HG02678 (cell line): ENCODE data around the gene ELMO1.
A peak's percentile ranks its signal among the peaks of the same experiment; 100 is the strongest.

Experiments used
- ATAC-seq: cut with Tn5 transposase; IDR thresholded peaks from one replicate; pipeline ENCODE4 v1.9.1; 2021; ENCODE audit warnings: mild to moderate bottlenecking, moderate library complexity; ENCODE audit not compliant: unreplicated experiment

Gene ELMO1, protein sequence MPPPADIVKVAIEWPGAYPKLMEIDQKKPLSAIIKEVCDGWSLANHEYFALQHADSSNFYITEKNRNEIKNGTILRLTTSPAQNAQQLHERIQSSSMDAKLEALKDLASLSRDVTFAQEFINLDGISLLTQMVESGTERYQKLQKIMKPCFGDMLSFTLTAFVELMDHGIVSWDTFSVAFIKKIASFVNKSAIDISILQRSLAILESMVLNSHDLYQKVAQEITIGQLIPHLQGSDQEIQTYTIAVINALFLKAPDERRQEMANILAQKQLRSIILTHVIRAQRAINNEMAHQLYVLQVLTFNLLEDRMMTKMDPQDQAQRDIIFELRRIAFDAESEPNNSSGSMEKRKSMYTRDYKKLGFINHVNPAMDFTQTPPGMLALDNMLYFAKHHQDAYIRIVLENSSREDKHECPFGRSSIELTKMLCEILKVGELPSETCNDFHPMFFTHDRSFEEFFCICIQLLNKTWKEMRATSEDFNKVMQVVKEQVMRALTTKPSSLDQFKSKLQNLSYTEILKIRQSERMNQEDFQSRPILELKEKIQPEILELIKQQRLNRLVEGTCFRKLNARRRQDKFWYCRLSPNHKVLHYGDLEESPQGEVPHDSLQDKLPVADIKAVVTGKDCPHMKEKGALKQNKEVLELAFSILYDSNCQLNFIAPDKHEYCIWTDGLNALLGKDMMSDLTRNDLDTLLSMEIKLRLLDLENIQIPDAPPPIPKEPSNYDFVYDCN

GRCh38 chr7:37448636-37449361, at the start of gene ELMO1:
ELMO1 (minus strand) TSS chr7:37448864; CDS start chr7:37342690, 106,174 bp downstream.
- ATAC-seq: peak; percentile 96

GRCh38 chr7:37497576-37497975, 48.9 kb upstream of the ELMO1 start:
- no peak for ATAC-seq

DNA sequence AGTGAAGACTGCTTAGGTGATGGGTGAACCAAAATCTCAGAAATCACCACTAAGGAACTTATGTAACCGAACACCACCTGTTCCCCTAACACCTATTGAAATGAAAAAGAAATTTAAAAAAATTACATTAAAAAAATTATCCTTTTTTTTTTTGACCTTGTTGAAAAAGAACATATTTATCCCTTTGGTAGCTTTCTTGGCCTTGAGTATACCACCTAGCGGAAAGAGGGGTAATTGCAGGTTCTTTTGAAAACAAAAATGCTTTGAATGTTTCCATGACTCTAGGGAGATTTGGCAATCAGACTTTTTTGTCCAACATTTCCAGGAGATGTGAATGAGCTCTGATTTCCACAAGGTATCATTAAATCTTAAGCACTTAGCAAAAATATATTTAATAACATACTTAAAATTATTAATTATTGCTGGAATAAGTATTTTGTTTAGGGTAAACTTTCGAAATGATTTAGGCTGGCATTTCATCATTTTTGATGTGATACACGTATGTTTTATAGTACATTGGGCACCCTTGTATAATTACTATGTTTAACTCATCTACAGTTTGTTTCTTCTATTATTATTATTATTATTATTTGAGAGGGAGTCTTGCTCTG, 47.0 kb upstream of the ELMO1 start:
- ATAC-seq: no peak

GRCh38 chr7:37494926-37495325, 46.3 kb upstream of the ELMO1 start:
- no peak for ATAC-seq

DNA sequence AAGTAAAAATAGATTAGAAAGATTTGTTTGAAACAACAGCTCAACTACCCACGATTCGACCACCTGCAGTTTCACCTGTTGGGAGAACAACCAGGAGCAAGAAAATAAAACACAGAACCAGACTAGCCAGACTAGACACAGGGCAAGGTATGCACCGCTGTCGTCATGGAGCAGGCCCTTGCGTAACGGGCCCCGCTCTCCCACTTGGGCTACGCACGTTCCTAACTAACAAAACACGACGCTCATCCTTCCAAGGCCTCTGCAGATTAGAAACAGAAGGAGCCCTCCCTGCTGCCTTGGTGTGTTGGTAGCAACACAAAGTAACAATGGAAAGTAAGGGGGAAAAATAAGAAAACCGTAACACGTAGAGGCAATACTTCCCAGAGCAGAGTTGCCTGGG, 45.1 kb upstream of the ELMO1 start:
- no peak for ATAC-seq

GRCh38 chr7:37493123-37493522, 44.5 kb upstream of the ELMO1 start:
- no peak for ATAC-seq

GRCh38 chr7:37491919-37492694, 43.4 kb upstream of the ELMO1 start:
- no peak for ATAC-seq

DNA sequence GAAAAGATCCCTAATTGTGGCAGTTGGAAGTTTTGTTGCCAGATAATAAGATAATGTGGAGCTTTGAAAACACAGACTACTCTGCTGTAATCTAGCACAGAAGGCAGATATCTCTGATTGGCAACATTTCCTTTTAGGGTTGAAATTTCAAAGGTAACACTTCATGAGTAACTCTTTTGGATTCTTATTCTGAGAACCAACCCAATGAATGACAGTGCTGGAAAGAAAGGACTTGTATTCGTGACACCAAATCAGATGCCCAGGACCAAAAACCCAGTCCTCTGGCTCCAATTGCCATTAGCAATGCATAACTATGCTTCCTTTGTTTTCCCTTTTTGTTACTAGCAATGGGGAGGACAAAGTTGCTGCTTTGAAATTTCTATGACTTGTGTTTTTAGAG, 41.0 kb upstream of the ELMO1 start:
- no peak for ATAC-seq

- ATAC-seq: no peak
These were observed 39.6 kb upstream of the ELMO1 start for GRCh38 chr7:37488163-37488764.

DNA sequence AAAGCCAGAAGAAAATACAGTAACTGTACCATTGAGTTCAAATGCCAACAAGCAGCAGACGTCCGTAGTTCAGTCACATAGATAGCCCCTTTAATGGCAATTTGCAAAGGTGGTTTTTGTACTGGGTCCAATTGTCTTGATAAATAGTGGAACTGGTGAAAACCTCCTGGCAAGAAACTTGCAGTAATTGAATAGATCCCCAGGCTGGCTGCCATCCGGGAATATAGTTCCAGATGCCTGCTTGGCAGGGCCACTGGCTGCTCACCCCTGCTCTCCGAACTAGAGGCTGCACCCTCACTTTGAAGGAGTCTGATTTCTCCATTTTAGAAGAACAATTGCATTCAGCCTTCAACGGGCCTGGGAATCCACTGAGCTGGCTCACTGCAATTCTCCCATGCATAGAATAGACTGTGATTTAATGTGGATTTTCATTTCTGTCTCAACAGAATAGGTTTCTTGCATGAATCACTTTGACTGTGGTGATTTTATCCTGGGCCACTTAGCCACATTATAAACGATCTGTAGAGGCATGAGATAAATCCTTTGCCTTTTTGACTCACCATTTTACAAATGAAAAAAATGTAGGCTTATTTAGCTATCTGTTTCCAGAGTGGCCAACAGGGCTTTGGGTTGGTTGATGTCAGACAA, 35.9 kb upstream of the ELMO1 start:
- ATAC-seq: no peak

GRCh38 chr7:37483627-37484026, 35.0 kb upstream of the ELMO1 start:
- no peak for ATAC-seq

DNA sequence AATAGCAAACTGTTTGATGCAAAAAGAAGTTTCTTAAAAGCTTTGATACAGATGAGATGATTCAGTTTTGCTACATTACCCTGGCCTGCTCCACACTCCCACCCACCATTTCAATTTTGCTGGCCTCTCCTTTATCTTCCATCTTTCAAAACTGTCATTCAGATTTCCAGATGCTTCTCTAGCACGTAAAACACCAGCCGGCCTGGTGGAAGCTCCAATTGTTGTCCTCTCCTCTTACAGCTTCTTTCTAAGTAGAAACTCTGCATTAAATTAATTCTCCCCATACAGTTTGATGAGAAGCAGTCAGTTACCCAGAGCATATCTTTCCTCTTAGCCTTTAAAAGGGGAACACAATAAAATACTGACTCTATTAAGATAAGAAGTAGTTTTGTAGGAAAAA, 34.3 kb upstream of the ELMO1 start:
- ATAC-seq: no peak

- no peak for ATAC-seq
These were observed 33.8 kb upstream of the ELMO1 start for GRCh38 chr7:37482505-37482904.

DNA sequence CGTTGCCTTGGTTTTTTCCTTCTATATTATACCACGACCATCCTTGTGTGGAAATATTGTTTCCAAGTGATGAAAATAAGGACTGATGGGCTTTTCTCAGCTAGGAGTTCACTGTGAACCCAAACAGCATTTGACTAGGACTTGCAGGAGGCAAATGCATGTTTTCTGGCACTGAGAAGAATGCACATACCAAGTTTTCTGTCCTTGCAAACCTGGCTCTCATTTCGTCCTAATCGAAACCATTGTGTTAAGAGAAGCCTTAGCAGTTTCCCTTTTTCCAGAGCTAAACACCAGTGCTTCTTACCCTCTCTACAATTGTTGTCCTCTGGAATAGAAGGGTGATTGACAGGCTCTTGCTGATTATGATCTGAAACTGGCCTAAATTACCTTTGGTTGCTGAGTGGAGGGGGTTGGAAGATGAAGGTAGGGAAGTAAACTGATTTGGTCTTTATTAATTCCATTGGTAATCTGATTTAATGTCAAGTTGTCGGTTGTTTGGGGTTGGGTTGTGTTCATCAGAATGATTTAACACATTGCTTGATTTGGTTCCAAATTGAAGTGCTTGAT, 33.1 kb upstream of the ELMO1 start:
- no peak for ATAC-seq

DNA sequence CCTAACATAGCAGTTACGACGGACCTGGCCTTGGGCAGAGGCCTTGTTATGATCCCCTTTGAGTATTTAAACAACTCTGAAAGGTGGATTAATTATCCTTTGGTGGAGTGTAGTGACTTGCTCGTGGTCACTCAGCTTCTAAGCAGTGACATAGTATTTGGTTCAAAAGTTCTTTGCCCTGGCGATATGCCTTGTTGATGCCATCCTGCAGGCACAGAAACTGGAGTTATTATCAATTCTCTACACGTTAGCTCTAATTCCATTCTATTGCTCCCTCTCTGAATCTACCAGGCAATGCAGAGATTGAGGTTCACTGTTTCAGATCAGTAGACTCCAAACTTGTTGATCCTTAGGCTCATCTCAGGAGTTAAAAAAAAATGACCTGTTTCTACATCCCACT, 32.5 kb upstream of the ELMO1 start:
- no peak for ATAC-seq

GRCh38 chr7:37480041-37481031, 31.7 kb upstream of the ELMO1 start:
- ATAC-seq: no peak

GRCh38 chr7:37476881-37477450, 28.3 kb upstream of the ELMO1 start:
- no peak for ATAC-seq

DNA sequence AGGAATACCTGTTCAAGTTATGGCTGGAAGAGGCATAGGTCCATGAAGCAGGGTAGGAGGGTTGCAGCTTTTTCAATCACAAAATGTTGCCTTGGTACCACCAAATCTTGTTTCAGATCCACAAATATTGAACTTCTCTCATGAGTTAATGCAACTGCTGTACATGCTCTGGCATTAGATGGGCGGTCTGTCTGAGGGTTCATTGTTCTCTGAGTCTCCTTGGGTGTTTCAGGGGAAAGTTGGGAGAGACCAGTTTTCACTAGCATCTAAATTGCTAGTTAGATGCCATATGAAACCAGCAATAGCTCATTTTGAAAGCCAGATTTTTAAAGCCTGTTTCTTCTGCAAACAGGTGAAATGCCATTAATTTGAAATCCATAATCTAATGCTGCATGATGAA, 27.8 kb upstream of the ELMO1 start:
- ATAC-seq: no peak
